G401 (cell line): ENCODE data around the gene ODAD3. TPM values are rescaled to one million over a fixed set of nuclear protein-coding genes. Genes with fewer than 3 reads are reported as not detected.
A peak's percentile ranks its signal among the peaks of the same experiment; 100 is the strongest.
"Not testable (repeated sequence)": the region's sequence is repeated elsewhere in the genome, so short reads cannot be mapped to it uniquely, and the experiment has no call there.

ENCODE experiments used
- DNase-seq: peaks from one replicate; pipeline ENCODE4 v3.0.0-alpha.2; 2015; ENCODE audit warnings: low spot score
- in situ Hi-C: cut with HindIII; loops from 2 replicates; pipeline ENCODE4 v1.10.0; 2016; ENCODE audit warnings: low sequenced_read_pairs, mixed read lengths
- total RNA-seq: library from RNA; depleted of rRNA; stranded (reverse); fragments of >200 nt; shearing (Covaris generic); gene quantifications from 2 replicates; pipeline ENCODE4 v1.2.3, GENCODE V29; 2014

ODAD3 gene
- total RNA-seq, 1 experiment from 2014 or later = 1.7 TPM

- DNase-seq = peak; percentile 61
- in situ Hi-C loops = no loop called here
Observed at GRCh38 chr19:11446652-11447301, 11.9 kb upstream of the ODAD3 start.

DNA sequence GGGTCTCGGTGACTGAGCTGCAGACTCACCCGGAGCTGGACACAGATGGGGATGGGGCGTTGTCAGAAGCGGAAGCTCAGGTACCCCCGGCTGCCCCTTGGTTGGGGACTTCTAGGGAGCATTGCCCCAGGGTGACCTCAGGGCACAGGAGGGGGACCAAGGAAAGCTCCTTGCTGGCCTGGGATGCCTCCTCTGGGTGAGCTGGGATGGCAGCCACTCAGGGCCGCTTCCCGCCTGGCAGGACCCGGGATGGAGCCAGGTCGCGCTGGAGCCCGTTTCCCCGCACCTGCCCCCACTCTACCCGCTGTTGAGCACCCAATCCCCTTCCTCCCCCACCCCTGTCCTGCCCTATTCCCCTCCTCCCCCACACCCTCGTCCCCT, 11.3 kb upstream of the ODAD3 start:
- DNase-seq = no peak
- in situ Hi-C loops = no loop called here

- in situ Hi-C loops = no loop called here
- no peak for DNase-seq
Observed at GRCh38 chr19:11445141-11445540, 10.2 kb upstream of the ODAD3 start.

- in situ Hi-C loops = no loop called here
- DNase-seq = peak; percentile 58
Observed at GRCh38 chr19:11444059-11444458, 9.1 kb upstream of the ODAD3 start.

- no peak for DNase-seq
- in situ Hi-C loops = no loop called here
Observed at GRCh38 chr19:11437955-11438354, 3.0 kb upstream of the ODAD3 start.

DNA sequence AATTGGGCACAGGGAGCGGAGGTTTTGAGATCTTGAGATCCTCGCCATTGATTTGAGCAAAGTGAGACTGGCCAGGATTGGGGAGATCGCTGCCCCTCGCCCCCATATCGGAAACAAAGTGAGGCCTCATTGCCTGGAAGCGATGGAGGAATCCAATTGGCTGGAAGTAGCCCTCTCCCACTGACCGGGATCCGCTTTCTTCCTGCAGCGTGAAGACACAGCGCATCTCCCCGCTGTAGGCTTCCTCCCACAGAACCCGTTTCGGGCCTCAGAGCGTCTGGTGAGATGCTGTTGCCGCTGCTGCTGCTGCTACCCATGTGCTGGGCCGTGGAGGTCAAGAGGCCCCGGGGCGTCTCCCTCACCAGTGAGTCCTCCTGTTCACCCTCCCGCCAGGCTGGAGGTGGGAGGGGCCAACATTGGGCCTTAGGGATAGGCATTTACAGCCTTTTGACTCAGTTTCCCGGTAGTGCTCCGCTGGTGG, 952 bp upstream of the ODAD3 start:
- in situ Hi-C loops = no loop called here

DNA sequence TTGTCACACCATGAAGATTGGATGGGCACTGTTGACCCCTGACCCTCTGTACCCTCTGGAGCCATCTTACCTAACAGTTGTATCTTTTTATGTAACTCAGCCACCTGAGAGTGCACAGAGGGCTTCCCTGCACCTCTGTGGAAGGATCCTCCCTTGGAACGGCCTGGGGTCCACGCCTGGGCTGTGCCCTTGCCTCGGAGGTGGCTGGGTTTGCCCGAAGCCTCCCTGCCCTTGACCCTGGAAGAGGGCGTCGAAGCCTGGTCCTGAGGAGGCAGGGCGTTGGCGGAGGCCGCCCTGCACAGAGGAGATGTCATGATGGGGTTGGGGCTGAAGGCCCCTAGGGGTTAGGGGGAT, 241 bp downstream of the ODAD3 start:
- in situ Hi-C loops = no loop called here
- DNase-seq = no peak

More for the DNA sequence above, 952 bp upstream of the ODAD3 start:
- no peak for DNase-seq

DNA sequence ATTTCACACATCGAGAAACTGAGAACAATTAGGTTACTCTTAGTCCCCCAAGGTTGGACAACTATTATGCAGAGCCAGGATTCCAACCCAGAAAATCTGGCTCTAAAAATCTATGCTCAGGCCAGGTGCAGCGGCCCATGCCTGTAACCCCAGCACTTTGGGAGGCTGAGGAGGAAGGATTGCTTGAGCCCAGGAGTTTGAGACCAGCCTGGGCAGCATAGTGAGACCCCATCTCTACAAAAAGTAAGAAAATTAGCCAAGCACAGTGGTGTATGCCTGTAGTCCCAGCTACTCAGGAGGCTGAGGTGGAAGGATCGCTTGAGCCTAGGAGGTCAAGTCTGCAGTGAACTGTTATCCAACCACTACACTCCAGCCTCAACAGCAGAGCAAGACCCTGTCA, 1.4 kb downstream of the ODAD3 start:
- DNase-seq, in situ Hi-C loops: not testable (repeated sequence)

DNA sequence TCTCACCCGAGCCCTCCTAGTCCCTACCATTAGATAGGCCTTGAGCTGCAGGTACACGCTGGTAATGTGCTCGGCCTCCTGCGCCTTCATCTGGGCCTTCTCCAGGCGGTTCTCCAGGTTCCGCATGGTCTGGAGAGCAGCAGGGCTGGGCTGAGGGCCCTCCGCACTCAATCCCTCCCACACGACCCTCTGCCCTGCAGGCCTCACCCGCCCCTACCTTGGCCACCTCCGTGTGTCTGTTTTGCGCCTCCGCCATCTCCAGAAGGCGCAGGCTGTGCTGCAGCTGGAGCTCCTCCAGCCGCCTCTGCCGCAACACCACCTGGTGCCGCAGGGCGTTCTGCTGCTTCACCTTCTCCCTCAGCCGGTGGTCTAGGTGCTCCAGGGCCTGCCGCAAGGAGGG, 8.3 kb downstream of the ODAD3 start:
- DNase-seq = no peak
- in situ Hi-C loops = no loop called here

- DNase-seq = no peak
- in situ Hi-C loops = no loop called here
Observed at GRCh38 chr19:11425719-11426457, 9.0 kb downstream of the ODAD3 start.

GRCh38 chr19:11423791-11424181, 11.1 kb downstream of the ODAD3 start:
- in situ Hi-C loops = no loop called here
- no peak for DNase-seq

GRCh38 chr19:11423164-11423790, 11.6 kb downstream of the ODAD3 start:
- in situ Hi-C loops = no loop called here
- DNase-seq = no peak

- in situ Hi-C loops = no loop called here
- peak; percentile 41 for DNase-seq
Observed at GRCh38 chr19:11422163-11423065, 12.5 kb downstream of the ODAD3 start.

DNA sequence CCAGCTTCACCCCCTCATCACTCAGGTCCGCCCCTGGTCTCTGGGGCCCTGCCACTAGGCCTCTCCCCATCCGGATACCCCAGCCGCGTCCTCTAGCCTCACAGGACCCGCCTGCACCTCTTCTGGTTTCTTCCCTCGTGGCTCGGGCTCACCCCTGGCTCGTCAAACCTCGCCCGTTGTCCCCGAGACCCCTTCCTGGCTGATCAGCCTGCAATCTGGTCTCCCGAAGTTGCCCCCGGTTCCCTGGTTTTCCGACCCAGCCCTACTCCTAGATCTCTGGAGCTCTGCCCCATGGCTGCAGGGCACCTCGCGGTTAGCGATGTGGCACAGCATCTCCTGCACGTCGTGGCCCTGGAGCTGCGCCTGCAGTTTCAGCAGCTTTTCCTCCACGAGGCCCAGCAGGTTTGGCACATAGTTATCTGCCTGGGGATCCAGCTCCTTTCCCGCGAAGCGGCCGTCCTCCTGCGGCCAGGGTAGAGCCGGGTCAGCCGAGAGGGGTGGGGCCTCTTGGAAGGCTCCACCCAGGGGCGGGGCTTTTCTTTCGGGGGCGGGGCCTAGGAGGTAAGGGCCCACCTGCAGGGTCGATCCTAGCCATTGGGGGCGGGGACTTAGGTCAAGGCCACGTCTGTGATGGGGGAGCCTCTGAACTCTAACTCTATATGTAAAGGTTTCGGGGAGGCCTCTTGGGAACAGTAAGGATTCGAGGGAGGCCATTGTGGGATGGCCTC, 13.4 kb downstream of the ODAD3 start:
- peak; percentile 12 for DNase-seq
- in situ Hi-C loops = no loop called here

- in situ Hi-C loops = no loop called here
- DNase-seq = no peak
Observed at GRCh38 chr19:11420429-11421370, 14.2 kb downstream of the ODAD3 start.

DNA sequence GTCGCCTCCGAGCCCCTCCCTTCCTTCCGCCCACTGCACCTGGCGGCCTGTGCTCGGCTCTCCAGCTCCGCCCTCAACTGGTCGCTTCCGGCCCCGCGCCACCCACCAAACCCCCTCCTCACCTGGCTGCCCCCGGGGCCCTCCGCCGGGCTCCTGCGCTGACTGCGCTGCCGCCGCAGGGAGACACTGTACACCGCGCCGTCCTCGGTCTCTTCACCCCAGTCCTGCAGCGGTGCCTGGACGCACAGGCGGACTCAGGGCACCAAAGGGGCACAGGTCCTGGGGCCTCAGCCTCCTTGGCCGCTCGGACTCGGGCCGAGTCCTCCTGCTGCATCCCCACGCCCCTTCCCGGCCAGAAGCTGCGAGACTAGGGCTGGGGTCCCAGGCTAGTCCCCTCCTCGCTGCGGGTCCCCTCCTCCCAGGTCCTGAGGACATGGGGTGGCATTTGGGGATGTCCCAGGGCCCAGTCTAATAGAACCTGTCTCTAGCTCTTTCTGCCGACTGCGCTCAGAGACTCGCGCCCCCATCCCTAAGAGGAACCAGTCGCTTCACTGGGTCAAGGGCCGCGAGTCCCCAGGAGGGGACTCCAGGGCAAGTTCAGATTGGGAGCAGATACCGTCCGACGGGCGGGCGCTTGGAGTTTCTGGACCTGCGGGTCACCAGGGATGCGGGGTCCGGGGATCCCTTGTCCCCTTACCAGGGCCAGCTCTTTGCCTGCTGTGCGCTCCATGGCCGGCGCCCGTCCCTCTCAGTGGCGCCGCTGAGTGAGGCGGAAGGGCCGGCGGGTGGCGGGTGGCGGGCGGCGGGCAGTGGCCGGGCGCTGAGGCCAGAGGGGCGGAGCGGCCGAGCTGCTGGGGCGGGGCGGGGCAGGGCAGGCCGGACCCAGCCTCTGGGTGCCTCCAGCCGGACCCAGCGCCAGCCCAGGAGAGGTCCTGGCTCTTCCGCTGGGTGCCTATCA, 16.1 kb downstream of the ODAD3 start, which contains the start of gene RGL3:
Gene RGL3 (minus strand): TSS at position 766 of the 958 bp plus-strand sequence. CDS start 36 bp downstream, at position 730.
- in situ Hi-C loops = no loop called here
- DNase-seq = no peak
